Stimulated activated CD8-positive, alpha-beta memory T cell treated with anti-CD3 and anti-CD28 coated beads, Interleukin-15, amount 100 ng/mL, for 4 hours (primary cell): ENCODE data around the gene CDC42BPB.

ENCODE experiments used
- DNase-seq, 2 donors: peaks; one replicate each; pipeline ENCODE4 v3.0.0-alpha.2; 2020; ENCODE audit warnings: low read depth in 2 of 2

Gene CDC42BPB, protein sequence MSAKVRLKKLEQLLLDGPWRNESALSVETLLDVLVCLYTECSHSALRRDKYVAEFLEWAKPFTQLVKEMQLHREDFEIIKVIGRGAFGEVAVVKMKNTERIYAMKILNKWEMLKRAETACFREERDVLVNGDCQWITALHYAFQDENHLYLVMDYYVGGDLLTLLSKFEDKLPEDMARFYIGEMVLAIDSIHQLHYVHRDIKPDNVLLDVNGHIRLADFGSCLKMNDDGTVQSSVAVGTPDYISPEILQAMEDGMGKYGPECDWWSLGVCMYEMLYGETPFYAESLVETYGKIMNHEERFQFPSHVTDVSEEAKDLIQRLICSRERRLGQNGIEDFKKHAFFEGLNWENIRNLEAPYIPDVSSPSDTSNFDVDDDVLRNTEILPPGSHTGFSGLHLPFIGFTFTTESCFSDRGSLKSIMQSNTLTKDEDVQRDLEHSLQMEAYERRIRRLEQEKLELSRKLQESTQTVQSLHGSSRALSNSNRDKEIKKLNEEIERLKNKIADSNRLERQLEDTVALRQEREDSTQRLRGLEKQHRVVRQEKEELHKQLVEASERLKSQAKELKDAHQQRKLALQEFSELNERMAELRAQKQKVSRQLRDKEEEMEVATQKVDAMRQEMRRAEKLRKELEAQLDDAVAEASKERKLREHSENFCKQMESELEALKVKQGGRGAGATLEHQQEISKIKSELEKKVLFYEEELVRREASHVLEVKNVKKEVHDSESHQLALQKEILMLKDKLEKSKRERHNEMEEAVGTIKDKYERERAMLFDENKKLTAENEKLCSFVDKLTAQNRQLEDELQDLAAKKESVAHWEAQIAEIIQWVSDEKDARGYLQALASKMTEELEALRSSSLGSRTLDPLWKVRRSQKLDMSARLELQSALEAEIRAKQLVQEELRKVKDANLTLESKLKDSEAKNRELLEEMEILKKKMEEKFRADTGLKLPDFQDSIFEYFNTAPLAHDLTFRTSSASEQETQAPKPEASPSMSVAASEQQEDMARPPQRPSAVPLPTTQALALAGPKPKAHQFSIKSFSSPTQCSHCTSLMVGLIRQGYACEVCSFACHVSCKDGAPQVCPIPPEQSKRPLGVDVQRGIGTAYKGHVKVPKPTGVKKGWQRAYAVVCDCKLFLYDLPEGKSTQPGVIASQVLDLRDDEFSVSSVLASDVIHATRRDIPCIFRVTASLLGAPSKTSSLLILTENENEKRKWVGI (N-terminal part only)

DNA sequence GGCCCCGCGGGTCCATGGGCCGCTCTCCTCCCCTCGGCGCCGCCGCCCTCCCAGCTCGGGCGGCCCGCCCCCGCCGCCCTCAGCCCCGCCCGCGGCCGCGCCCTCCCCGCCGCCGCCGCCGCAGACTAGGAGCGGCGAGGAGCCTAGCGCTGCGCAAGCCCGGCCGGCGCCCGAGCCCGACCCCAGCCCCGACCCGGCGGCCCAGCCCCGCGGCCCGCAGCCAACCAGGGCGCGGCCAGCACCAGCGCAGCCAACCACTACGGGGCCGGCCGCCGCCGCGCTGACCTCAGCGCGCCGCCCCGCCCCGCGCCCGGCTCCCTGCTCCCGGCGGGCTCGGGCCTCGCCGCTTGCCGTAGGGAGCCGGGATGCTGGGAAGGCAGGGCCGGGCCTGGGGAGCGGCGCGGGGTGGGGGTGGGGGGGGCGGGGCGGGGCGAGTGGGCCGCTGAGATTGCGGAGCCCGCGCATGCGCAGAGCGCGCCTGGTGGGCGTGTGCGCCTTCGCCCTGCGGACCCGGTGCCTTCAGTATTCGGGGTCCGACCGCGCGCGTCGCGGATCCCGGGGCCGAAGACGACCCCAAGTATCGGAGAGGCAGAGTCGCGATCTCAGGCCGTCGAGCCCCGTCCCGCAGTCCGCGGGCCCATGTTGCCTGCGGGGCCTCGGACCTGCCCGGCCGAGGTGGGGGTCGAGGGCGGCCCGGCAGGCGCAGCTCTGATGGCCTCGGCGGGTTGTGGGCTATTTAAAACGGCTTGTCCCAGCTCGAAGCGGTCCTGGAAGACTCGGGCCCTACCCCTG is at the start of gene CDC42BPB:
Gene CDC42BPB (minus strand): TSS at position 178 of the 792 bp plus-strand sequence. CDS start 376 bp downstream, outside the sequence.
- peak in 1 of 2 donors; percentile 20 for DNase-seq

GRCh38 chr14:103105580-103106150 is 48.3 kb upstream of the CDC42BPB start:
- DNase-seq: no peak

DNA sequence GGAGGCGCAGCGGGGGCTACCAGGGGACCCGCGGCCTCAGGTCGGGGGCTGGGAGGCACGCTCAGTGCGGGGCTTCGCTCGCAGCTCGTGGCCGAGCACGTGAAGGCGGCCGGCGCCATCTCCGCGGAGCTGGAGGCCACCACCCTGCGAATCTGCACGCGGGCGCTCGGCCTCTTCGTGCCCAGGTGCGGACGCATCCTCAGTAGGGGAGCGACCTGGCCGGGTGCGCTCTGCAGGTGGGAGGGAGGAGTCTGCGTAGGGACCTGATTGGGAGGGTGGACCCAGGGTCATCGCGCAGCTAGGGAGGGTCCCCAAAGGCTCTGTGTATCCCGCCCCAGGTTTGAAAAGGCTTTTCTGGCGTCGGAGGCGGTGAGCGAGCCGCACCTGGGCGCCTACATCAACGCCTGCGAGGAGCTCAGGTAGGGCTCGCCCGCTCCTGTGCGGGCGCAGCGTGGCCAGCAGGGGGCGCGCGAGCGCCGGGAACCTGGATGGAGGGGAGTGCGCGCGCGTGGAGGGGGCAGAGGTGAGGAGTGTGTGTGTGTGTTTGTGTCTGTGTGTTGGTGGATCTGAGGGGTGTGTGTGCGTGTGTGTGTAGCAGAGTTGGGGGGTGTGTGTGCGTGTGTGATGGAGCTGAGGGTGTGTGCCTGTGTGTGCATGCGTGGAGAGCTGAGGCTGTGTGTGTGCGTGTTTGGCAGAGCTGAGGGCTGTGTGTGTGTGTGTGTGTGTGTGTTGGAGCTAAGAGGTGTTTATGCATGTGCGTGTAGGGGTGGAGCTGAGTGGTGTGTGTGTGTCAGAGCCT is 47.5 kb upstream of the CDC42BPB start:
- peak in 1 of 2 donors; percentile 42 for DNase-seq

GRCh38 chr14:103104389-103104653 is 47.0 kb upstream of the CDC42BPB start:
- DNase-seq: no peak

DNA sequence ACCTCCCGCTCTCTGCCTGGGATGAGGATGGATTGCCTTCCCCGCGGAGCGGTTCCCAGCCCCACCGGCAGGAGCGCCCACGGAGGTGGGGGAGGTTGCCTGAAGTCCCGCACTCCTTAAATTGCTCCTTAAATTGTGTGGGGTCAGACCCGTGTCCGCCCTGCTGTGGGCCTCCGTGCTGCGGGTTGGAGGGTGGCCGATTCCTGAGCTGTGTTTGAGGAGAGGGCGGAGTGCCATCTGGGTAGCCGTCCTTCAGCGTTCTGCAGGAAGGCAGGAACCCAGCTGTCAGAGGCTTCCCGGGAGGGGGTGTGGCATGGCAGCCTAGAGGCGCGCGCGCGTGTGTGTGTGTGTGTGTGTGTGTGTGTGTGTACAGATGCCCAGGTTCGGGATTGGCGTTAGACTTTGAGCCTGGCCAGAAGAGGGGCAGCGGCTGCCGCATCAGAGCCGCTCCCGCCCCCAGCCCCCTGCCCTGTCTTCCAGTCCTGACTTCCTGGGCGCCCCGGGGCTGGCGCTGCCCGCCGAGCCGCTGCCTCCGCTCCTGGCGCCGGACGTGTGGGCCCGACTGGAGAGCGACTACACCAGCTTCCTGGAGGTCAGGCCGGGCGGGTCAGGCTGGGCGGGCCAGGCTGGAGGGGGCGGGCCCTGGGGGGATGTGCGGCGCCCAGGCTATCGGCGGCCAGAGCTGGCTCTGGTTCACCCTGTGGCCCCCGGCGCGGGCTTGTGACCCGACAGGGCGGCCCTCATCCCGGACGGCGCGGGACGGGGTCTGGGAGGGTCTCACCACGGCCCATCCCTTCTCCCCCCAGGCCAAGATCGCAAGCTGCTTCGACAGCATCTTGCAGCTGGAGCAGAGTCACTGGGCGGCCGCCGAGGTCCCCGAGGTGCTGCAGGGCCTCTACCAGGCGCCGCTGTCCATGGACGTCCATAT is 46.4 kb upstream of the CDC42BPB start:
- no peak for DNase-seq

DNA sequence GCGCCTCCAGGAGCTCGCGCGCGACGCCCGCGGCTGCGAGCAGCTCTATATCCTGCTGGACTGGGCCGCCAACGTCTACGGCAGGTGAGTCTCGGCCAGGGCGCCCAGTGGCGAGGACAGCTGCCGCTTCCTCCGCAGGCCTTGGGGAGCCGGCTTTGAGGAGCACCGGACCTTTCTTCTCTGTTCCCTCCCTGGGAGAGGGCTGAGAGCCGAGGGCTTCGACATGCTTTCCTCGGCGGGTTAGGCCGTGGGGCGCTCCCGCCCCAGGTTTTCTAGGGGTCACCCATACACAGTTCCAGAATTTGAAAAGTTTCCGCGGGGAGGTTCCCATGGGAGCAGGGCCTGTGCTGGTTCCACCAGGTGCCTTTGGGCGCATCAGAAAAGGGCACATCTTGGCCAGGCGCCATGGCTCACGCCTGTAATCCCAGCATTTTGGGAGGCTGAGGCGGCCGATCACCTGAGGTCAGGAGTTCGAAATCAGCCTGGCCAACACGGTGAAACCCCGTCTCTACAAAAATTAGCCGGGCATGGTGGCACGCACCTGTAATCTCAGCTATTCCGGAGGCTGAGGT is 45.4 kb upstream of the CDC42BPB start:
- DNase-seq: no peak

DNA sequence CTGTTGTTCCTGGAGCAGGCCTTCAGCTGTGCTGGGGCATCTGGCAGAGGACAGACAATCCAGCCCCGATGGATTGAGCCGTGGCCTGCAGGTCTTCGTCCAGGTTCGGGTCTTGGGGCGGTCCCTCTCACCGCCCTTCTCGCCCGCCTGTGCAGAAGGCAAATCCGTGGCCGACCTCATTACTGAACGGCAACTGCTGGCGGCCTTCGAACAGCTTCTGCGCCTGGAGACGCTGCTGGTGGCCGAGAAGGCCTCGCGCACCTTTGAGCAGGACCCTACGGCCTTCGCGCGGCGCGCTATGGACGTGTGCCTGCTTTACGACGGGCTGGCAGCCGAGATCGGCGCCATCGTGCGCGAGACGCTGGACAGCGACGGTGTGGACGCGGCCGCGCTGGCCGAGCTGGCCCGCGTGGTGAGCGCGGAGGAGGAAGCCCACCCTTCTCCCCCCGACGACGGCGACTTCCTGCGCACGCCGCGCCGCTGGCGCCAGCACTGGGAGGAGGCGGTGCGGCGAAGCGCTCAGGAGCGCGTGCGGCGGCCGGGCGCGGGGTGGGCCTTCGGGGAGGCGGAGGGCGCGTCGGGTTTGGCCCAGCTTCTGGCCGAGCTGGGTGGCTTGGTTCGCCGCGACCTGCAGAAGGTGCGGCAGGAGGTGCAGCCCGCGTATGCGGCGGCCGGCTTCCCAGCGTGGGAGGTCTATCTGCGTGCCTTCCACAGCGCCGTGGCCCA is 44.8 kb upstream of the CDC42BPB start:
- DNase-seq: no peak

DNA sequence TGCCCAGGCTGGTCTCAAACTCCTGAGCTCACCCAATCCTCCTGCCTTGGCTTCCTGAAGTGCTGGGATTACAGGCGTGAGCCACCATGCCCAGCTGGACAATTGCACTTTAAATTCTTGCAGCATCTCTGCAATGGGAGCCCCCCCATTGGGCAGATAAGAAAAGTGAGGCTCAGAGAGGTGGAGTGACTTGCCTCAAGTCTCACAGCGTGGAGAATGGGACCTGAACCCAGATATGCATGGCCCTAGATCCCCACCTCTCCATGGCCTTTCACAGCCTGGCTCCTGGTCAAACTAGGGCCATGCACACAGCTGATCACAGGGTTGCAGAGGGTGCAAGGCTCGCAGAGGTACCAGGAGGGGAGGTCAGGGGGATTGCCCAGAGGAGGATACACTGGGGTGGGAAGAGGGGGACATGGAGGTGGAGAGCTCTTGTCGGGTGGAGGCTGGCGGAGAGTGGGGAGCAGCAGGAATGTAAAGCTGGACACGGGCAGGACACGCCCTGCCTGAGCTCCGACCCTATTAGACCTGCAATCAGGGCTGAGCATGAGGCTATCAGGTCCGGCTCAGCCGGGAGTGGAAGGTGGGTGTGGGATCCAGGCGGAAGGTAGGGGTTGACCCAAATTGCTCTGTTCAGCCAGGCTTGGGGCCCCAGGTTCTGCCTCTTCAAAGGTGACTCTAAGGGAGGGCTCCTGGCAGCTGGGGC is 44.1 kb upstream of the CDC42BPB start:
- no peak for DNase-seq

DNA sequence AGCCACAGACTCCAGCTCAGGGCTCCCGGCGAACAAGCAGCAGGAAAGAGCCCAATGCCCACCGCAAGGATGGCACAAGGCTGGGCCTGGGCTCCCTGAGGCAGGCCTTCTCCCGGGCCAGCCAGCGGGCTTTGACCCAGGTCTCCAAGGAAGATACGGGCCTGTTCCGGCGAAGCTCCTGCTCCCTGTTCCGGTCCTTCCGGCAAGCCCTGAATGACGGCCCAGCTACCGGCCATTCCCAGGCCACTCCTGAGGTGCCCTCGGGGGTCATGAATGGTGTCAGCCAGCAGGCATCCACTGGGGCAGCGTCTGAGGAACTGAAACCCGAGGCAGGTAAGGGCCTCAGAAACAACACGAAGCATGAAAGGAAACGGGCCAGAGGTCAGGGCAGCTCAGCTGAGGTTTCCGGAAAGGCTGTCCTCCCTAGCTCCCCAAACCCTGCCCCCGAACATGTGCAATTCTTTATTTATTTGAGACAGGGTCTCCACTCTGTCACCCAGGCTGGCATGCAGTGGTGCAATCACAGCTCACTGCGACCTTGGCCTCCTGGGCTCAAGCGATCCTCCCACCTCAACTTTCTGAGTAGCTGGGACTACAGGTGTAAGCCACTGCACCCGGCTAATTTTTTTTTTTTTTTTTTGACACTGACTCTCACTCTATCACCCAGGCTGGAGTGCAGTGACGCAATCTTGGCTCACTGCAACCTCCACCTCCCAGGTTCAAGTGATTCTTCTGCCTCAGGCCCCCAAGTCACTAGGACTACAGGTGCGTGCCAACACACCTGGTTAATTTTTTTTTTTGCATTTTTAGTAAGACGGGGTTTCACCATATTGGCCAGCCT is 43.2 kb upstream of the CDC42BPB start:
- DNase-seq: no peak

DNA sequence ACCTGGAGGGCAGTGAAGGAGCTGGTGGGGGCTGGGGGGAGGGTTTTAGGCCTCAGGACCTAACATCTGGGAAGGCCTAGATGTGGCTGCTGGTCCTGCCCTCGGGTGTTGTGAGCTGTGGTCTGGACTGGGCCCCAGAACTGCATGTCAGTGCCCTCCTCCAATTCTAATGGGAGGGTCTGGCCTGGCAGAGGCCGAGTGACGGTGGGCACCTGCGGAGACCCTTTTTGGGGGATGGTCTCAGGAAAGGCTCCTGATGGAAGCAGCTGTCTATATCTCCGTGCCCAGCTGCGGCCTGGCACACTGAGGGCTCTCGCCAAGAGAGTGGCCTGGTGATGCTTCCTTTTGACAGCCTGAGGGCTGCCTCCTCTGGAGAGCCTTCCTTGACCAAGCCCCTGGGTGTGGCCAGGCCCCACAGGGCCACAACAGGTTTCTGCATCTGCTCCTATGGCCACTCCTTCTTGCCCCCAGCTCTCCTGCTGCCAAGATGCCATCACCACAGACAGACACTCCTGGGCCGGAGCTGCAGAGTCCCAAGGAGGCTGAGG is 42.5 kb upstream of the CDC42BPB start:
- no peak for DNase-seq

DNA sequence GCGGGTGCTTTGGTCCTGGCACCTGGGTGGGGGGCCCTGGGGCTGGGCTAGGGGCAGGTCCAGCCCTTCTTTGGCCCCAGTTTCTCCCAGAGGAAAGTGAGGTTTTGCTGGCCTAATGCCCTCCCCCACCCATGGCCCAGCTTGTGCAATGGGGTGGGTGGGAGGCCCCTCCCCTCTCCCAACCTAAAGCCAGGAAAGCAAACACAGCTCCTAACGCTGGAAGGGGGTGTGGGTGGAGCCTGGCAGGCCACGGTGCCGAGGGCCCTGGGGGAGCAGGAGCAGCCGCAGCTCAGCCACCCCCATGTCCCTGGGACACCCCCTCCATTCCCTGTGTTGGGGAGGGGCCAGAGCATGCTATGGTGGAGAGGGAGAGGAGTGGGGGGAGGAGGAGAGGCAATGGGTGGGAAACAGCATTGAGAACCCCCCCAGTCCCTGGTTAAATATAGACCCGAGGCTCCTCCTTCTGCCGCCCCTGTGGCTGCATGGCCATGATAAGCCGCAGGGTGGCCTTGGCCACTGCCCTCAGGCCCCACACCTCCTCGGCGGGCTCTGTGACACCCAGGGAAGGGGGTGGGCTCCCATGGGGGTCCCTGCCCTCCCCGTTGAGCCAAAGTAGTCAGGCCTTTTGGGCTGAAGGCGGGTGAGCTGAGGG is 41.9 kb upstream of the CDC42BPB start:
- DNase-seq: no peak

DNA sequence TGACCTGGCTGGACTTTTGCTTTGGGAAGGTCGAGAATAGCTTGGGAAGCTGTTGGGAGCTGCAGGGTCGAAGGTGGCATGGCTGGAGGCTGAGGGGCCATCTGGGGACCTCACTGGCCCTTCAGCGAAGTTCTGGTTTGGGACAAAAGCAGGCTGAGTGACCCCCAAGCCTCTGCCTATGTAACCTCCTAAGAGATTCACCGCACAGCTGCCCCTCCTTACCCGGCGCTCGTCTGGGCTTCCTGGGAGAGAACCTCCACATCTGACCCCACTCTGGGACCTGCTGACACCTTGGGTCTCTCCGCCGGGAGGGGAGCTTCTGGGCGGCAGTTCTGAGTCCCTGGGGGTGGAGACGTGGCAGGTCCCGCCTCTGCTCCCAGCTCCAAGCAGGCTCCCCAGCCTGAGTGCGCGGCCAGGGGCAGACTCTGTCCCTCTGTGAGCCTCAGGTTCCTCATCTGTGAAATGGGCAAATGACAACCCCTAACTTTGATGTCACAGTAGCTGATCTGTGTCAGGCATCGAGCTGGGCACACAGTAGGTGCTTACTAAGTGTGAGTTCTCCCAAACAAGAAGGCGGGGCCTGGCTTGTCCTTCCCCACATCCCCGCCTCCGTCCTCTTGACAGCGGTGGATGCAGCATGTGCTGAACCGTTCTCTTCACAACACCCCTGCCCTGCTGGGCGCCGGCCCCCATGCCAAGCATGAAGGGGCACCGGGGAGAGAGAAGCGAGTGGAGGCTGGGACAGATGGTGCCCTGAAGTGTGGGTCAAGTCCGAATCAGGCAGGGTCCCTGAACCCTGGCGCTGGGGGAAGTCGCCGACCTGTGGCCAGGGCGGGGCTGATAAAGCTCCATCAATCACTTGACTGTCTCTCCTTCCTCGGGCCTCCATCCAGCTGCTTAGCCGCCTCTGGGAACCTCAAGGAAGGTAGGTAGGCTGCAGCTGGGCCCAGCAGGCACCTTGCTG is 40.9 kb upstream of the CDC42BPB start:
- no peak for DNase-seq

- no peak for DNase-seq
Measured at GRCh38 chr14:103097244-103097993, 40.1 kb upstream of the CDC42BPB start.

GRCh38 chr14:103096387-103096786 is 39.0 kb upstream of the CDC42BPB start:
- no peak for DNase-seq
